A172 (cell line): ENCODE results near the gene ZNF430. TPM values are rescaled to one million over a fixed set of nuclear protein-coding genes. Genes with fewer than 3 reads are reported as not detected.
"Not testable (repeated sequence)": the region's sequence is repeated elsewhere in the genome, so short reads cannot be mapped to it uniquely, and the experiment has no call there.

Source experiments
- DNase-seq: peaks from one replicate; pipeline ENCODE4 v3.0.0-alpha.2; 2015; ENCODE audit warnings: low spot score
- total RNA-seq: library from RNA; depleted of rRNA; stranded (reverse); fragments of >200 nt; shearing (Covaris generic); gene quantifications from 2 replicates; pipeline ENCODE4 v1.2.3, GENCODE V29; 2014; rRNA removed

The ZNF430 gene
- total RNA-seq: 8.3 and 9.8 TPM in 2 replicates

- peak; percentile 96 for DNase-seq
These were observed at the start of gene ZNF430 for GRCh38 chr19:21020298-21021227. Gene ZNF430 (plus strand): TSS chr19:21020657. CDS start chr19:21020801, 144 bp downstream.

- DNase-seq: not testable (repeated sequence)
These were observed 27.7 kb upstream of the ZNF430 start for GRCh38 chr19:20992788-20993187.

GRCh38 chr19:20999731-21000352 lies 20.6 kb upstream of the ZNF430 start:
- DNase-seq: no peak

GRCh38 chr19:21021238-21021637 lies 781 bp downstream of the ZNF430 start:
- not testable (repeated sequence) for DNase-seq

- peak; percentile 57 for DNase-seq
These were observed 2.5 kb downstream of the ZNF430 start for GRCh38 chr19:21022996-21023395.

GRCh38 chr19:21023901-21024300 lies 3.4 kb downstream of the ZNF430 start:
- no peak for DNase-seq

- DNase-seq: no peak
These were observed 8.5 kb downstream of the ZNF430 start for GRCh38 chr19:21028969-21029268.

- no peak for DNase-seq
These were observed 24.6 kb downstream of the ZNF430 start for GRCh38 chr19:21045028-21045427.

GRCh38 chr19:21046489-21046888 lies 26.0 kb downstream of the ZNF430 start:
- no peak for DNase-seq

- no peak for DNase-seq
These were observed 27.3 kb downstream of the ZNF430 start for GRCh38 chr19:21047716-21048115.

GRCh38 chr19:21052902-21053301 lies 32.4 kb downstream of the ZNF430 start:
- DNase-seq: no peak

- DNase-seq: no peak
These were observed 44.9 kb downstream of the ZNF430 start for GRCh38 chr19:21065336-21065735.

GRCh38 chr19:21082011-21082975 lies 61.8 kb downstream of the ZNF430 start, which contains the start of gene ZNF714:
Gene ZNF714 (plus strand): TSS chr19:21082203. CDS start chr19:21098269, 16,066 bp downstream.
- peak; percentile 97 for DNase-seq

GRCh38 chr19:21084343-21084742 lies 63.9 kb downstream of the ZNF430 start:
- peak; percentile 50 for DNase-seq

- DNase-seq: no peak
These were observed 67.4 kb downstream of the ZNF430 start for GRCh38 chr19:21087871-21088270.

- peak; percentile 31 for DNase-seq
These were observed 71.7 kb downstream of the ZNF430 start for GRCh38 chr19:21092109-21092508.

- DNase-seq: no peak
These were observed 74.0 kb downstream of the ZNF430 start for GRCh38 chr19:21094347-21095025.

- no peak for DNase-seq
These were observed 77.8 kb downstream of the ZNF430 start for GRCh38 chr19:21098291-21098690.

- no peak for DNase-seq
These were observed 81.2 kb downstream of the ZNF430 start for GRCh38 chr19:21101521-21102242.

GRCh38 chr19:21109116-21109515 lies 88.7 kb downstream of the ZNF430 start:
- peak; percentile 34 for DNase-seq
